SU-DHL-6 (cell line): ENCODE results near the gene UXS1.

ENCODE experiments used
- CTCF ChIP-seq: fragments of 200-600 bp; sonication (generic); IDR thresholded peaks from one replicate; pipeline ENCODE4 v1.5.1; 2017; ENCODE audit warnings: antibody characterized with exemption, mild to moderate bottlenecking, low read length, moderate library complexity; ENCODE audit not compliant: insufficient read depth, poor library complexity, severe bottlenecking
- EZH2phosphoT487 ChIP-seq: fragments of 200-600 bp; sonication (generic), shearing (Covaris generic); conservative IDR thresholded peaks from 2 replicates; pipeline ENCODE4 v1.6.1; 2018; ENCODE audit warnings: mild to moderate bottlenecking, antibody characterized with exemption, low read length, moderate library complexity, mixed read lengths

GRCh38 chr2:106232638-106233349, 38.7 kb upstream of the UXS1 start:
- TF ChIP-seq CTCF (no peak), EZH2phosphoT487 (no peak)
